ENCODE measurements around the gene RAB6A. TPM values are rescaled to one million over a fixed set of nuclear protein-coding genes. Genes with fewer than 3 reads are reported as not detected.

The RAB6A gene
- total and polyA plus RNA-seq, 2 of the 8 experiments (the other 6 are each of a cell fraction or from before 2014, with no cell fraction given), result 24.4 to 88.6 TPM

- TF ChIP-seq NRF1 (IDR thresholded peaks at IDR 0.05; ENCODE audit: low read depth, low read length), result no peak
- TF ChIP-seq KDM4A (IDR thresholded peaks at IDR 0.05; ENCODE audit: low read depth, low read length, severe bottlenecking), result no peak
- no peak for TF ChIP-seq ZNF274 (IDR thresholded peaks at IDR 0.05; ENCODE audit: borderline replicate concordance, extremely low read depth, low read length)
- TF ChIP-seq ASH2L (IDR thresholded peaks at IDR 0.05; ENCODE audit: low read length), result no peak
- TF ChIP-seq TAF7 (optimal IDR thresholded peaks at IDR 0.05; ENCODE audit: borderline replicate concordance, low read depth, low read length), result no peak
Measured at GRCh38 chr11:73800276-73800806, 39.5 kb upstream of the RAB6A start (continued).

Data from H1 (cell line).